ENCODE results near the gene SMIM43.
"Not testable (repeated sequence)": the region's sequence is repeated elsewhere in the genome, so short reads cannot be mapped to it uniquely, and the experiment has no call there.

Gene SMIM43

GRCh38 chr4:121765971-121766538, 1.1 kb upstream of the SMIM43 start:
- Histone ChIP-seq H3K4me1 (ENCODE audit: control insufficient read depth in 2 of 2, insufficient read depth in 2 of 2, low read length in 2 of 2) (no peaks in the 10 kb centered on the region), H3K4me3 (ENCODE audit: low read length in 2 of 2) (no peak overlapping the region), H3K27me3 (ENCODE audit: control insufficient read depth in 2 of 2, insufficient read depth in 2 of 2, low read length in 2 of 2) (peaks cover 12 to 15% of the 10 kb centered on the region in 2 donors), H3K27ac (ENCODE audit: low read depth in 2 of 2, low read length in 2 of 2) (no peak overlapping the region), H3K36me3 (ENCODE audit: control insufficient read depth in 2 of 2, insufficient read depth in 2 of 2, low read length in 2 of 2) (no peaks in the 10 kb centered on the region), H3K9ac (ENCODE audit: low read depth in 1 of 2, low read length in 2 of 2) (no peak overlapping the region), H3K9me3 (ENCODE audit: control insufficient read depth in 2 of 2, low read length in 2 of 2) (no peaks in the 10 kb centered on the region)

GRCh38 chr4:121765368-121765705, 373 bp upstream of the SMIM43 start:
- Histone ChIP-seq H3K27ac (ENCODE audit: low read depth in 2 of 2, low read length in 2 of 2) (no peak overlapping the region), H3K27me3 (ENCODE audit: control insufficient read depth in 2 of 2, insufficient read depth in 2 of 2, low read length in 2 of 2) (peaks cover 12 to 15% of the 10 kb centered on the region in 2 donors), H3K36me3 (ENCODE audit: control insufficient read depth in 2 of 2, insufficient read depth in 2 of 2, low read length in 2 of 2) (no peaks in the 10 kb centered on the region), H3K9me3 (ENCODE audit: control insufficient read depth in 2 of 2, low read length in 2 of 2) (no peaks in the 10 kb centered on the region), H3K9ac (ENCODE audit: low read depth in 1 of 2, low read length in 2 of 2) (no peak overlapping the region), H3K4me3 (ENCODE audit: low read length in 2 of 2) (no peak overlapping the region), H3K4me1 (ENCODE audit: control insufficient read depth in 2 of 2, insufficient read depth in 2 of 2, low read length in 2 of 2) (no peaks in the 10 kb centered on the region)

- Histone ChIP-seq H3K4me1 (ENCODE audit: control insufficient read depth in 2 of 2, insufficient read depth in 2 of 2, low read length in 2 of 2) (no peaks in the 10 kb centered on the region), H3K9ac (ENCODE audit: low read depth in 1 of 2, low read length in 2 of 2) (no peak overlapping the region), H3K4me3 (ENCODE audit: low read length in 2 of 2) (no peak overlapping the region), H3K36me3 (ENCODE audit: control insufficient read depth in 2 of 2, insufficient read depth in 2 of 2, low read length in 2 of 2) (no peaks in the 10 kb centered on the region), H3K9me3 (ENCODE audit: control insufficient read depth in 2 of 2, low read length in 2 of 2) (no peaks in the 10 kb centered on the region), H3K27ac (ENCODE audit: low read depth in 2 of 2, low read length in 2 of 2) (no peak overlapping the region), H3K27me3 (ENCODE audit: control insufficient read depth in 2 of 2, insufficient read depth in 2 of 2, low read length in 2 of 2) (peaks cover 12 to 15% of the 10 kb centered on the region in 2 donors)
These were observed 662 bp downstream of the SMIM43 start for GRCh38 chr4:121764303-121764701.

- Histone ChIP-seq H3K9ac (ENCODE audit: low read depth in 1 of 2, low read length in 2 of 2) (no peak overlapping the region), H3K4me1 (ENCODE audit: control insufficient read depth in 2 of 2, insufficient read depth in 2 of 2, low read length in 2 of 2) (no peaks in the 10 kb centered on the region), H3K27ac (ENCODE audit: low read depth in 2 of 2, low read length in 2 of 2) (no peak overlapping the region), H3K4me3 (ENCODE audit: low read length in 2 of 2) (no peak overlapping the region), H3K27me3 (ENCODE audit: control insufficient read depth in 2 of 2, insufficient read depth in 2 of 2, low read length in 2 of 2) (peaks cover 8 to 10% of the 10 kb centered on the region in 2 donors), H3K36me3 (ENCODE audit: control insufficient read depth in 2 of 2, insufficient read depth in 2 of 2, low read length in 2 of 2) (no peaks in the 10 kb centered on the region), H3K9me3 (ENCODE audit: control insufficient read depth in 2 of 2, low read length in 2 of 2) (no peaks in the 10 kb centered on the region)
These were observed 4.8 kb downstream of the SMIM43 start for GRCh38 chr4:121760205-121760604.

GRCh38 chr4:121758925-121759568, 5.9 kb downstream of the SMIM43 start:
- H3K4me1 ChIP-seq (ENCODE audit: control insufficient read depth in 2 of 2, insufficient read depth in 2 of 2, low read length in 2 of 2), result no peaks in the 10 kb centered on the region

GRCh38 chr4:121752142-121752541, 12.8 kb downstream of the SMIM43 start:
- not testable (repeated sequence) for H3K4me3 ChIP-seq (ENCODE audit: low read length in 2 of 2); H3K9ac ChIP-seq (ENCODE audit: low read depth in 1 of 2, low read length in 2 of 2); H3K4me1 ChIP-seq (ENCODE audit: control insufficient read depth in 2 of 2, insufficient read depth in 2 of 2, low read length in 2 of 2); H3K27ac ChIP-seq (ENCODE audit: low read depth in 2 of 2, low read length in 2 of 2); H3K27me3 ChIP-seq (ENCODE audit: control insufficient read depth in 2 of 2, insufficient read depth in 2 of 2, low read length in 2 of 2); H3K9me3 ChIP-seq (ENCODE audit: control insufficient read depth in 2 of 2, low read length in 2 of 2); H3K36me3 ChIP-seq (ENCODE audit: control insufficient read depth in 2 of 2, insufficient read depth in 2 of 2, low read length in 2 of 2)

More at GRCh38 chr4:121758925-121759568, 5.9 kb downstream of the SMIM43 start:
- Histone ChIP-seq H3K4me3 (ENCODE audit: low read length in 2 of 2) (no peak overlapping the region), H3K27me3 (ENCODE audit: control insufficient read depth in 2 of 2, insufficient read depth in 2 of 2, low read length in 2 of 2) (peaks cover 6 to 8% of the 10 kb centered on the region in 2 donors), H3K9me3 (ENCODE audit: control insufficient read depth in 2 of 2, low read length in 2 of 2) (no peaks in the 10 kb centered on the region), H3K36me3 (ENCODE audit: control insufficient read depth in 2 of 2, insufficient read depth in 2 of 2, low read length in 2 of 2) (no peaks in the 10 kb centered on the region), H3K9ac (ENCODE audit: low read depth in 1 of 2, low read length in 2 of 2) (no peak overlapping the region), H3K27ac (ENCODE audit: low read depth in 2 of 2, low read length in 2 of 2) (no peak overlapping the region)

GRCh38 chr4:121749225-121749624, 15.7 kb downstream of the SMIM43 start:
- H3K4me1 ChIP-seq (ENCODE audit: control insufficient read depth in 2 of 2, insufficient read depth in 2 of 2, low read length in 2 of 2), result no peaks in the 10 kb centered on the region
- H3K27me3 ChIP-seq (ENCODE audit: control insufficient read depth in 2 of 2, insufficient read depth in 2 of 2, low read length in 2 of 2), result no peaks in the 10 kb centered on the region
- H3K36me3 ChIP-seq (ENCODE audit: control insufficient read depth in 2 of 2, insufficient read depth in 2 of 2, low read length in 2 of 2), result no peaks in the 10 kb centered on the region
- no peak overlapping the region for H3K27ac ChIP-seq (ENCODE audit: low read depth in 2 of 2, low read length in 2 of 2)
- H3K9ac ChIP-seq (ENCODE audit: low read depth in 1 of 2, low read length in 2 of 2), result no peak overlapping the region
- H3K9me3 ChIP-seq (ENCODE audit: control insufficient read depth in 2 of 2, low read length in 2 of 2), result no peaks in the 10 kb centered on the region
- H3K4me3 ChIP-seq (ENCODE audit: low read length in 2 of 2), result no peak overlapping the region

- Histone ChIP-seq H3K36me3 (ENCODE audit: control insufficient read depth in 2 of 2, insufficient read depth in 2 of 2, low read length in 2 of 2) (no peaks in the 10 kb centered on the region), H3K9me3 (ENCODE audit: control insufficient read depth in 2 of 2, low read length in 2 of 2) (no peaks in the 10 kb centered on the region), H3K9ac (ENCODE audit: low read depth in 1 of 2, low read length in 2 of 2) (no peak overlapping the region), H3K27ac (ENCODE audit: low read depth in 2 of 2, low read length in 2 of 2) (no peak overlapping the region), H3K4me3 (ENCODE audit: low read length in 2 of 2) (no peak overlapping the region), H3K27me3 (ENCODE audit: control insufficient read depth in 2 of 2, insufficient read depth in 2 of 2, low read length in 2 of 2) (no peaks in the 10 kb centered on the region), H3K4me1 (ENCODE audit: control insufficient read depth in 2 of 2, insufficient read depth in 2 of 2, low read length in 2 of 2) (no peaks in the 10 kb centered on the region)
These were observed 22.2 kb downstream of the SMIM43 start for GRCh38 chr4:121742794-121743193.

- Histone ChIP-seq H3K9me3 (ENCODE audit: control insufficient read depth in 2 of 2, low read length in 2 of 2) (no peaks in the 10 kb centered on the region), H3K9ac (ENCODE audit: low read depth in 1 of 2, low read length in 2 of 2) (no peak overlapping the region), H3K4me1 (ENCODE audit: control insufficient read depth in 2 of 2, insufficient read depth in 2 of 2, low read length in 2 of 2) (no peaks in the 10 kb centered on the region), H3K27me3 (ENCODE audit: control insufficient read depth in 2 of 2, insufficient read depth in 2 of 2, low read length in 2 of 2) (no peaks in the 10 kb centered on the region), H3K4me3 (ENCODE audit: low read length in 2 of 2) (no peak overlapping the region), H3K36me3 (ENCODE audit: control insufficient read depth in 2 of 2, insufficient read depth in 2 of 2, low read length in 2 of 2) (no peaks in the 10 kb centered on the region), H3K27ac (ENCODE audit: low read depth in 2 of 2, low read length in 2 of 2) (no peak overlapping the region)
These were observed 23.2 kb downstream of the SMIM43 start for GRCh38 chr4:121741751-121742150.

GRCh38 chr4:121740796-121741409, 24.1 kb downstream of the SMIM43 start:
- no peaks in the 10 kb centered on the region for H3K9me3 ChIP-seq (ENCODE audit: control insufficient read depth in 2 of 2, low read length in 2 of 2)
- no peaks in the 10 kb centered on the region for H3K36me3 ChIP-seq (ENCODE audit: control insufficient read depth in 2 of 2, insufficient read depth in 2 of 2, low read length in 2 of 2)
- no peak overlapping the region for H3K4me3 ChIP-seq (ENCODE audit: low read length in 2 of 2)
- no peaks in the 10 kb centered on the region for H3K27me3 ChIP-seq (ENCODE audit: control insufficient read depth in 2 of 2, insufficient read depth in 2 of 2, low read length in 2 of 2)
- no peaks in the 10 kb centered on the region for H3K4me1 ChIP-seq (ENCODE audit: control insufficient read depth in 2 of 2, insufficient read depth in 2 of 2, low read length in 2 of 2)
- no peak overlapping the region for H3K27ac ChIP-seq (ENCODE audit: low read depth in 2 of 2, low read length in 2 of 2)
- no peak overlapping the region for H3K9ac ChIP-seq (ENCODE audit: low read depth in 1 of 2, low read length in 2 of 2)
